OCI-LY3 (cell line): ENCODE measurements around the gene MCC.

Experiments used
- EZH2phosphoT487 ChIP-seq: fragments of 200-600 bp; shearing (Covaris generic); IDR thresholded peaks from 2 replicates; pipeline ENCODE4 v1.6.1; 2018; ENCODE audit warnings: antibody characterized with exemption, mixed run types, low read depth
- TF ChIP-seq, protein P1 (sequence below): fragments of 200-600, 300-600 bp; sonication (generic); IDR thresholded peaks from 2 replicates; pipeline ENCODE4 v1.5.1; 2014; ENCODE audit warnings: antibody characterized with exemption, low read length, low read depth

DNA sequence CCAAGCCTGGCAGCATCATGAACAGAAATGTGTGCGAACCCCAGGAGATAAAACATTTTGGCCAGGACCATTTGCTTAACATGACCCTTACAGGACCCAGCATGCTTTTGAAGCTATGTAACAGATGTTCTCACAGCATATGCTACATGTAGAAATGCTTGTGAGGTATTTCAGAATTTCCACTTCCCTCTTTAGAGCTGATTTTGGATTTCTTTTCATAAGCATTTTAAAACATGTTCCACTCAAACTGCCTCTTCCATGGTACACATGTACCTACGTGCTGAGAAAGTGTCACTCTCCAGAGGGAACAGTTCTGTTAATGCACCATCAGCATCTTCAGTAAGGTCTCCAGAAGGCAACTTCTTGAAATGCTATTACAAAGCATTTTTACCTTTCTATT, 37.8 kb downstream of the MCC start:
- TF ChIP-seq, protein P1, sequence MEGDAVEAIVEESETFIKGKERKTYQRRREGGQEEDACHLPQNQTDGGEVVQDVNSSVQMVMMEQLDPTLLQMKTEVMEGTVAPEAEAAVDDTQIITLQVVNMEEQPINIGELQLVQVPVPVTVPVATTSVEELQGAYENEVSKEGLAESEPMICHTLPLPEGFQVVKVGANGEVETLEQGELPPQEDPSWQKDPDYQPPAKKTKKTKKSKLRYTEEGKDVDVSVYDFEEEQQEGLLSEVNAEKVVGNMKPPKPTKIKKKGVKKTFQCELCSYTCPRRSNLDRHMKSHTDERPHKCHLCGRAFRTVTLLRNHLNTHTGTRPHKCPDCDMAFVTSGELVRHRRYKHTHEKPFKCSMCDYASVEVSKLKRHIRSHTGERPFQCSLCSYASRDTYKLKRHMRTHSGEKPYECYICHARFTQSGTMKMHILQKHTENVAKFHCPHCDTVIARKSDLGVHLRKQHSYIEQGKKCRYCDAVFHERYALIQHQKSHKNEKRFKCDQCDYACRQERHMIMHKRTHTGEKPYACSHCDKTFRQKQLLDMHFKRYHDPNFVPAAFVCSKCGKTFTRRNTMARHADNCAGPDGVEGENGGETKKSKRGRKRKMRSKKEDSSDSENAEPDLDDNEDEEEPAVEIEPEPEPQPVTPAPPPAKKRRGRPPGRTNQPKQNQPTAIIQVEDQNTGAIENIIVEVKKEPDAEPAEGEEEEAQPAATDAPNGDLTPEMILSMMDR, result no peak
- no peak for TF ChIP-seq EZH2phosphoT487
